Glutamatergic neuron (in vitro differentiated cells): ENCODE measurements around the gene AXIN2. TPM values are rescaled to one million over a fixed set of nuclear protein-coding genes. Genes with fewer than 3 reads are reported as not detected.

Experiments
- DNase-seq: peaks from one replicate; pipeline ENCODE4 v3.0.0; 2022
- H3K27ac Mint-ChIP-seq: one replicate; pipeline ENCODE4 v1.8.0; 2020; ENCODE audit warnings: mild to moderate bottlenecking, mixed read lengths, inconsistent platforms; ENCODE audit not compliant: unreplicated experiment
- H3K27me3 Mint-ChIP-seq: one replicate; pipeline ENCODE4 v1.8.0; 2020; ENCODE audit warnings: mild to moderate bottlenecking, moderate library complexity, mixed read lengths, inconsistent platforms; ENCODE audit not compliant: unreplicated experiment
- H3K36me3 Mint-ChIP-seq: one replicate; pipeline ENCODE4 v1.8.0; 2020; ENCODE audit warnings: mild to moderate bottlenecking, mixed read lengths, inconsistent platforms; ENCODE audit not compliant: unreplicated experiment
- H3K4me1 Mint-ChIP-seq: one replicate; pipeline ENCODE4 v1.8.0; 2020; ENCODE audit warnings: mild to moderate bottlenecking, low read depth, mixed read lengths, inconsistent platforms; ENCODE audit not compliant: unreplicated experiment
- H3K4me3 Mint-ChIP-seq: one replicate; pipeline ENCODE4 v1.8.0; 2020; ENCODE audit warnings: mild to moderate bottlenecking, mixed read lengths, inconsistent platforms; ENCODE audit not compliant: unreplicated experiment
- H3K9me3 Mint-ChIP-seq: one replicate; pipeline ENCODE4 v1.8.0; 2020; ENCODE audit warnings: mild to moderate bottlenecking, moderate library complexity, mixed read lengths, inconsistent platforms; ENCODE audit not compliant: unreplicated experiment
- CTCF ChIP-seq: fragments of 200-600 bp; sonication (generic); IDR thresholded peaks from one replicate; pipeline ENCODE4 v1.5.0; 2021; ENCODE audit not compliant: partially characterized antibody, unreplicated experiment
- total RNA-seq: library from RNA; stranded (reverse); fragmentation: NEBNext Ultra II Directional; extraction: Animal tissue kit (Norgen Biotek cat#: 25700); gene quantifications from one replicate; pipeline ENCODE4 v1.2.1, GENCODE V29; 2021; ENCODE audit not compliant: unreplicated experiment

Gene AXIN2
- total RNA-seq, 1 donor from 2014 or later, result 26.5 TPM

GRCh38 chr17:65537845-65538674, 23.4 kb downstream of the AXIN2 start:
- peaks cover 12% of the 10 kb centered on the region for H3K4me1 Mint-ChIP-seq
- H3K4me3 Mint-ChIP-seq, result no peak overlapping the region
- peaks cover 20% of the 10 kb centered on the region for H3K36me3 Mint-ChIP-seq
- no peak for DNase-seq
- no peak for TF ChIP-seq CTCF
- H3K27ac Mint-ChIP-seq, result no peak overlapping the region
- H3K9me3 Mint-ChIP-seq, result peaks cover 3% of the 10 kb centered on the region
- peaks cover 2% of the 10 kb centered on the region for H3K27me3 Mint-ChIP-seq

GRCh38 chr17:65537343-65537844, 24.1 kb downstream of the AXIN2 start:
- Mint-ChIP-seq H3K9me3 (peaks cover 3% of the 10 kb centered on the region), H3K27me3 (peaks cover 2% of the 10 kb centered on the region)

GRCh38 chr17:65536573-65537342, 24.7 kb downstream of the AXIN2 start:
- Mint-ChIP-seq H3K9me3 (peaks cover 3% of the 10 kb centered on the region), H3K4me1 (peaks cover 19% of the 10 kb centered on the region), H3K27ac (no peak overlapping the region), H3K27me3 (peaks cover 4% of the 10 kb centered on the region), H3K4me3 (no peak overlapping the region), H3K36me3 (peaks cover 20% of the 10 kb centered on the region)
- no peak for DNase-seq
- no peak for TF ChIP-seq CTCF

More at GRCh38 chr17:65537343-65537844, 24.1 kb downstream of the AXIN2 start:
- H3K27ac Mint-ChIP-seq, result no peak overlapping the region
- DNase-seq, result no peak
- H3K4me1 Mint-ChIP-seq, result peaks cover 12% of the 10 kb centered on the region
- H3K4me3 Mint-ChIP-seq, result no peak overlapping the region
- peaks cover 20% of the 10 kb centered on the region for H3K36me3 Mint-ChIP-seq
- TF ChIP-seq CTCF, result no peak

- Mint-ChIP-seq H3K9me3 (peaks cover 6% of the 10 kb centered on the region), H3K36me3 (peaks cover 15% of the 10 kb centered on the region), H3K27ac (no peak overlapping the region), H3K4me3 (no peak overlapping the region), H3K27me3 (peaks cover 6% of the 10 kb centered on the region), H3K4me1 (peaks cover 26% of the 10 kb centered on the region)
- TF ChIP-seq CTCF, result no peak
- DNase-seq, result no peak
Observed at GRCh38 chr17:65535777-65536572, 25.5 kb downstream of the AXIN2 start.
